Smooth muscle cell (in vitro differentiated cells): ENCODE data around the gene SEC14L2. TPM values are rescaled to one million over a fixed set of nuclear protein-coding genes. Genes with fewer than 3 reads are reported as not detected.

Experiments
- DNase-seq: peaks from one replicate; lab custom pipeline; 2025; ENCODE audit not compliant: unreplicated experiment; lab: John Stamatoyannopoulos, UW
- H2AFZ ChIP-seq: fragments of 200-600 bp; sonication (generic); 2 replicates; pipeline ENCODE4 v1.6.0; 2016; ENCODE audit warnings: antibody characterized with exemption, low read depth, mild to moderate bottlenecking
- H3F3A ChIP-seq: fragments of 200-600 bp; sonication (generic); 2 replicates; pipeline ENCODE4 v1.6.0; 2017; ENCODE audit warnings: antibody characterized with exemption, low read depth
- H3K27ac ChIP-seq: fragments of 200-600 bp; sonication (generic); 2 replicates; pipeline ENCODE4 v1.5.1; 2016; ENCODE audit warnings: low read depth, mild to moderate bottlenecking
- H3K27me3 ChIP-seq: fragments of 200-600 bp; sonication (generic); 2 replicates; pipeline ENCODE4 v1.6.1; 2016; ENCODE audit warnings: low read depth, mild to moderate bottlenecking
- H3K36me3 ChIP-seq: fragments of 200-600 bp; sonication (generic); 2 replicates; pipeline ENCODE4 v1.5.1; 2016; ENCODE audit warnings: low read depth
- H3K4me1 ChIP-seq: fragments of 200-600 bp; sonication (generic); 2 replicates; pipeline ENCODE4 v1.5.1; 2016; ENCODE audit warnings: low read depth
- H3K4me2 ChIP-seq: fragments of 200-600 bp; sonication (generic); 2 replicates; pipeline ENCODE4 v1.6.0; 2016; ENCODE audit warnings: mild to moderate bottlenecking
- H3K4me3 ChIP-seq: fragments of 200-600 bp; sonication (generic); 2 replicates; pipeline ENCODE4 v1.5.1; 2016; ENCODE audit warnings: mild to moderate bottlenecking
- H3K79me2 ChIP-seq: fragments of 200-600 bp; sonication (generic); 2 replicates; pipeline ENCODE4 v1.6.0; 2016; ENCODE audit warnings: low read depth, mild to moderate bottlenecking
- H3K9ac ChIP-seq: fragments of 200-600 bp; sonication (generic); 2 replicates; pipeline ENCODE4 v1.6.0; 2016; ENCODE audit warnings: low read depth
- H3K9me3 ChIP-seq: fragments of 200-600 bp; sonication (generic); replicated peaks from 2 replicates; pipeline ENCODE4 v1.5.1; 2016; ENCODE audit warnings: low read depth
- H4K20me1 ChIP-seq: fragments of 200-600 bp; sonication (generic); 2 replicates; pipeline ENCODE4 v1.6.0; 2016; ENCODE audit warnings: low read depth
- WGBS: methylation state at CpG from one replicate; pipeline ENCODE4 v1.1.7; 2016; ENCODE audit warnings: low lambda C conversion rate; 5-methylcytosine and 5-hydroxymethylcytosine counted together
- polyA plus RNA-seq: library from polyadenylated mRNA; unstranded; fragments of >200 nt; fragmentation: Nextera tagmentation; extraction: Ambion mirVana; gene quantifications from 2 replicates; pipeline ENCODE4 v1.2.1, GENCODE V29; 2016
- total RNA-seq: library from RNA; depleted of rRNA; stranded (reverse); fragments of >200 nt; gene quantifications from 2 replicates; pipeline ENCODE4 v1.2.3, GENCODE V29; 2014
- TF ChIP-seq, protein P1 (sequence below): fragments of 200-600 bp; sonication (generic); IDR thresholded peaks from 2 replicates; pipeline ENCODE4 v1.5.1; 2017; ENCODE audit warnings: borderline replicate concordance, mild to moderate bottlenecking, antibody characterized with exemption; ENCODE audit not compliant: insufficient read depth, poor library complexity, severe bottlenecking

Gene SEC14L2
- total and polyA plus RNA-seq, 2 experiments from 2014 or later: 8.2 to 15.1 TPM

GRCh38 chr22:30439836-30440235 lies 43.0 kb downstream of the SEC14L2 start:
- Histone ChIP-seq H3K9me3 (no peaks in the 10 kb centered on the region), H3K4me1 (no peaks in the 10 kb centered on the region), H3K36me3 (no peaks in the 10 kb centered on the region), H2AFZ (no peak overlapping the region), H3K9ac (no peak overlapping the region), H3F3A (no peaks in the 10 kb centered on the region), H3K4me2 (no peak overlapping the region), H3K27ac (no peak overlapping the region), H3K79me2 (no peaks in the 10 kb centered on the region), H4K20me1 (no peaks in the 10 kb centered on the region), H3K4me3 (no peak overlapping the region), H3K27me3 (no peaks in the 10 kb centered on the region)
- no peak for DNase-seq
- TF ChIP-seq, protein P1, sequence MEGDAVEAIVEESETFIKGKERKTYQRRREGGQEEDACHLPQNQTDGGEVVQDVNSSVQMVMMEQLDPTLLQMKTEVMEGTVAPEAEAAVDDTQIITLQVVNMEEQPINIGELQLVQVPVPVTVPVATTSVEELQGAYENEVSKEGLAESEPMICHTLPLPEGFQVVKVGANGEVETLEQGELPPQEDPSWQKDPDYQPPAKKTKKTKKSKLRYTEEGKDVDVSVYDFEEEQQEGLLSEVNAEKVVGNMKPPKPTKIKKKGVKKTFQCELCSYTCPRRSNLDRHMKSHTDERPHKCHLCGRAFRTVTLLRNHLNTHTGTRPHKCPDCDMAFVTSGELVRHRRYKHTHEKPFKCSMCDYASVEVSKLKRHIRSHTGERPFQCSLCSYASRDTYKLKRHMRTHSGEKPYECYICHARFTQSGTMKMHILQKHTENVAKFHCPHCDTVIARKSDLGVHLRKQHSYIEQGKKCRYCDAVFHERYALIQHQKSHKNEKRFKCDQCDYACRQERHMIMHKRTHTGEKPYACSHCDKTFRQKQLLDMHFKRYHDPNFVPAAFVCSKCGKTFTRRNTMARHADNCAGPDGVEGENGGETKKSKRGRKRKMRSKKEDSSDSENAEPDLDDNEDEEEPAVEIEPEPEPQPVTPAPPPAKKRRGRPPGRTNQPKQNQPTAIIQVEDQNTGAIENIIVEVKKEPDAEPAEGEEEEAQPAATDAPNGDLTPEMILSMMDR: no peak
- WGBS: 92% methylated on average over 11 of the region's 11 CpGs

GRCh38 chr22:30441088-30441487 lies 44.3 kb downstream of the SEC14L2 start:
- Histone ChIP-seq H3K9ac (no peak overlapping the region), H3K79me2 (no peaks in the 10 kb centered on the region), H3K4me2 (no peak overlapping the region), H3K4me1 (no peaks in the 10 kb centered on the region), H3K4me3 (no peak overlapping the region), H3F3A (no peaks in the 10 kb centered on the region), H3K27me3 (no peaks in the 10 kb centered on the region), H2AFZ (no peak overlapping the region), H3K9me3 (no peaks in the 10 kb centered on the region), H3K36me3 (no peaks in the 10 kb centered on the region), H3K27ac (no peak overlapping the region), H4K20me1 (no peaks in the 10 kb centered on the region)
- DNase-seq: no peak
- 82% methylated on average over 9 of the region's 9 CpGs for WGBS
- TF ChIP-seq, protein P1: no peak

DNA sequence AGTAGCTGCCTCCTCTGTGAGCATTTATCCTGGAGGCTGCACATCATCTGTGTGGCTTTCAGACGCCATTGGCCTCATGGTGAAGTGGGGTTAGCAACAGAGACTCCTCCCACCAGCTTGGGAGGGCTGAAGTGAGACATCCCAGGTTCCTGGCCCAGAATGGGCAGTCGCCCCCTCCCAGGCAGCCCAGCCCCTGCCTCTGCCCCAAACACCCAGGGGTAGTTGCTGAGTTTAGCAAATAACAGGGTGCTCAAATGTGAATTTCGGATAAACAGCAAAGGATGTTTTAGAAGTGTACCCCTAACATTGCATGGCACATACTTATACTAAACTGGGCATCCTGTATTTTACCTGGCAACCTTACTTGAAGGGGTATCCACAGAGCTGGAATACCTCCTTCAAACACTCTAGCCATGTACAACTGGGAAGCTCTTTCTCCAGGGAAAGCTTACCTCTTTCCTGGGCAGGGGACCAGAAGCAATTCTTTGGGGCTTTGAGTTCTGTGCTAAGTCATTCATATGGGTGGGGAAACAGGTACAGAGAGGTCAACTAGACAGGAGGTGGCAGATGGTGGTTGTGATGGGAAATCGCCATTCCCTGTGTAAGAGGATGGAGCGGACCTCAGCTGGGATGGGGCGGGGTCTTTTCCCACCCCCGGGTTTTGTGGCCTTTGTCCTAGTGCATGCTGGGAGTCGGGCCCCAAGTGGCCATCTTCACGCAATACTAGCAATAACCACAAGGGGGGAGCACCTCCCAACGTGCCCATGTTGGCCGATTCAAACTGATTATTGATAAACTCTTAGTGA lies 48.0 kb downstream of the SEC14L2 start:
- Histone ChIP-seq H3K27ac (no peak overlapping the region), H3K4me2 (no peak overlapping the region), H2AFZ (peak overlapping the region; percentile 51), H3F3A (no peaks in the 10 kb centered on the region), H3K9me3 (no peaks in the 10 kb centered on the region), H3K9ac (no peak overlapping the region), H3K4me3 (no peak overlapping the region), H4K20me1 (no peaks in the 10 kb centered on the region), H3K27me3 (no peaks in the 10 kb centered on the region), H3K4me1 (no peaks in the 10 kb centered on the region), H3K79me2 (no peaks in the 10 kb centered on the region), H3K36me3 (no peaks in the 10 kb centered on the region)
- whole genome bisulfite sequencing: 23% methylated on average over 11 of the region's 11 CpGs
- TF ChIP-seq, protein P1: peak; percentile 63
- peak; percentile 3 for DNase-seq
